Sigmoid colon (tissue), 7 donors: ENCODE results near the gene TRUB1. TPM values are rescaled to one million over a fixed set of nuclear protein-coding genes. Genes with fewer than 3 reads are reported as not detected.

Experiments used
- DNase-seq: peaks from one replicate; pipeline ENCODE4 v3.0.0-alpha.2; 2019
- H3K27ac ChIP-seq, 4 donors: fragments of 200-600 bp; sonication (generic); one replicate each; pipeline ENCODE4 v1.5.1; 2016 to 2019; ENCODE audit warnings: mild to moderate bottlenecking in 1 of 4
- H3K27me3 ChIP-seq, 3 donors: fragments of 200-600 bp; sonication (generic); one replicate each; pipeline ENCODE4 v1.5.1; 2019; ENCODE audit warnings: mild to moderate bottlenecking in 1 of 3
- H3K36me3 ChIP-seq, 4 donors: fragments of 200-600 bp; sonication (generic); one replicate each; pipeline ENCODE4 v1.5.1; 2016 to 2019
- H3K4me1 ChIP-seq, 4 donors: fragments of 200-600 bp; sonication (generic); one replicate each; pipeline ENCODE4 v1.5.1; 2017 to 2019
- H3K4me3 ChIP-seq, 4 donors: fragments of 200-600 bp; sonication (generic); one replicate each; pipeline ENCODE4 v1.5.1; 2017 to 2019; ENCODE audit warnings: mild to moderate bottlenecking in 2 of 4, moderate library complexity in 1 of 4
- H3K9me3 ChIP-seq, 4 donors: fragments of 200-600 bp in 3 of 4; sonication (generic) in 3 of 4; one replicate each; pipeline versions ENCODE4 v1.5.1 to v1.6.1; 2013 to 2019
- CTCF ChIP-seq, 4 experiments: fragments of 450-650 bp in 3 of 4; fragments of 200-600 bp in 1 of 4; IDR thresholded peaks; one replicate each; pipeline ENCODE4 v1.5.1; 2016 to 2019; ENCODE audit warnings: antibody characterized with exemption in 4 of 4, mild to moderate bottlenecking in 3 of 4, moderate library complexity in 2 of 4
- EP300 ChIP-seq, 4 donors: sonication (generic); formaldehyde crosslinking; IDR thresholded peaks; one replicate each; pipeline ENCODE4 v1.6.1; 2017; ENCODE audit warnings: antibody characterized with exemption in 4 of 4
- POLR2A ChIP-seq, 2 donors: fragments of 450-650 bp; IDR thresholded peaks; one replicate each; pipeline ENCODE4 v1.6.1; 2016; ENCODE audit warnings: antibody characterized with exemption in 2 of 2, mild to moderate bottlenecking in 2 of 2, moderate library complexity in 2 of 2
- POLR2AphosphoS5 ChIP-seq, 4 donors: sonication (generic); formaldehyde crosslinking; IDR thresholded peaks; one replicate each; pipeline ENCODE4 v1.6.1; 2017; ENCODE audit warnings: antibody characterized with exemption in 4 of 4
- WGBS, 2 donors: extraction: QIAGEN DNeasy Blood & Tissue Kit; methylation state at CpG; one replicate each; pipeline ENCODE4 v1.1.7; 2013; 5-methylcytosine and 5-hydroxymethylcytosine counted together
- intact Hi-C: fragments of 100-400 bp; cut with DNase I; formaldehyde crosslinking; loops from one replicate; pipeline ENCODE4 v1.15.1; 2023
- polyA plus RNA-seq, 3 donors: library from polyadenylated mRNA; stranded (reverse); fragments of 200-250 nt; gene quantifications; one replicate each; pipeline ENCODE4 v1.2.3, GENCODE V29; 2013
- total RNA-seq, 4 donors: library from RNA; depleted of rRNA; stranded (reverse); fragments of >200 nt; gene quantifications; one replicate each; pipeline ENCODE4 v1.1.0, GENCODE V29; 2016
- donor health status: healthy with polysubstance abuse.
- donor health status: Bipolar disorder and iron deficiency.
- donor health status: healthy.

TRUB1 gene
- total and polyA plus RNA-seq, 7 donors, result 7.8 to 14.3 (median 10.5) TPM

GRCh38 chr10:114928818-114929217 lies 9.2 kb upstream of the TRUB1 start:
- TF ChIP-seq POLR2AphosphoS5 (IDR thresholded peaks at IDR 0.05) (no peak), EP300 (IDR thresholded peaks at IDR 0.05) (no peak), POLR2A (IDR thresholded peaks at IDR 0.05) (no peak), CTCF (IDR thresholded peaks at IDR 0.05) (no peak)
- 63 to 88% methylated on average over 2 of the region's 2 CpGs for WGBS, 2 donors
- no peak for DNase-seq
- no peaks in the 10 kb centered on the region for H3K4me1 ChIP-seq
- H3K4me3 ChIP-seq, result no peak overlapping the region
- peaks cover 0 to 4% (median 0%) of the 10 kb centered on the region in 4 donors for H3K9me3 ChIP-seq
- H3K27ac ChIP-seq, result no peak overlapping the region
- intact Hi-C loops, result no loop called here
- no peaks in the 10 kb centered on the region for H3K36me3 ChIP-seq
- no peaks in the 10 kb centered on the region for H3K27me3 ChIP-seq

GRCh38 chr10:114930320-114930719 lies 7.7 kb upstream of the TRUB1 start:
- intact Hi-C loops, result no loop called here
- no peak for TF ChIP-seq POLR2AphosphoS5 (IDR thresholded peaks at IDR 0.05)
- TF ChIP-seq EP300 (IDR thresholded peaks at IDR 0.05), result no peak
- TF ChIP-seq CTCF (IDR thresholded peaks at IDR 0.05), result no peak
- TF ChIP-seq POLR2A (IDR thresholded peaks at IDR 0.05), result no peak
- H3K36me3 ChIP-seq, result no peaks in the 10 kb centered on the region
- H3K27me3 ChIP-seq, result no peaks in the 10 kb centered on the region
- DNase-seq, result no peak
- no peak overlapping the region for H3K4me3 ChIP-seq
- H3K9me3 ChIP-seq, result peaks cover 0 to 4% (median 0%) of the 10 kb centered on the region in 4 donors
- no peaks in the 10 kb centered on the region for H3K4me1 ChIP-seq
- no peak overlapping the region for H3K27ac ChIP-seq
- WGBS, 2 donors, result 85 to 86% methylated on average over 4 of the region's 4 CpGs

- no peaks in the 10 kb centered on the region for H3K4me1 ChIP-seq
- H3K4me3 ChIP-seq, result no peak overlapping the region
- WGBS, 2 donors, result 71 to 84% methylated on average over 2 of the region's 2 CpGs
- no peak for TF ChIP-seq POLR2A (IDR thresholded peaks at IDR 0.05)
- TF ChIP-seq POLR2AphosphoS5 (IDR thresholded peaks at IDR 0.05), result no peak
- TF ChIP-seq EP300 (IDR thresholded peaks at IDR 0.05), result no peak
- TF ChIP-seq CTCF (IDR thresholded peaks at IDR 0.05), result no peak
- intact Hi-C loops, result no loop called here
- DNase-seq, result no peak
- H3K36me3 ChIP-seq, result no peaks in the 10 kb centered on the region
- H3K9me3 ChIP-seq, result peaks cover 0 to 4% (median 0%) of the 10 kb centered on the region in 4 donors
- no peaks in the 10 kb centered on the region for H3K27me3 ChIP-seq
- no peak overlapping the region for H3K27ac ChIP-seq
Measured at GRCh38 chr10:114931072-114931679, 6.8 kb upstream of the TRUB1 start.

GRCh38 chr10:114932225-114932624 lies 5.8 kb upstream of the TRUB1 start:
- TF ChIP-seq POLR2AphosphoS5 (IDR thresholded peaks at IDR 0.05) (no peak), CTCF (IDR thresholded peaks at IDR 0.05) (no peak), POLR2A (IDR thresholded peaks at IDR 0.05) (no peak), EP300 (IDR thresholded peaks at IDR 0.05) (no peak)
- intact Hi-C loops, result no loop called here

GRCh38 chr10:114932945-114933344 lies 5.0 kb upstream of the TRUB1 start:
- no peaks in the 10 kb centered on the region for H3K27me3 ChIP-seq
- WGBS, 2 donors, result 66 to 85% methylated on average over 2 of the region's 2 CpGs
- TF ChIP-seq POLR2AphosphoS5 (IDR thresholded peaks at IDR 0.05) (no peak), EP300 (IDR thresholded peaks at IDR 0.05) (no peak), CTCF (IDR thresholded peaks at IDR 0.05) (no peak), POLR2A (IDR thresholded peaks at IDR 0.05) (no peak)
- H3K36me3 ChIP-seq, result no peaks in the 10 kb centered on the region
- no peak overlapping the region for H3K27ac ChIP-seq
- no peaks in the 10 kb centered on the region for H3K4me1 ChIP-seq
- intact Hi-C loops, result no loop called here
- no peak overlapping the region for H3K4me3 ChIP-seq
- peaks cover 0 to 4% (median 0%) of the 10 kb centered on the region in 4 donors for H3K9me3 ChIP-seq
- no peak for DNase-seq

More at GRCh38 chr10:114932225-114932624, 5.8 kb upstream of the TRUB1 start:
- Histone ChIP-seq H3K36me3 (no peaks in the 10 kb centered on the region), H3K27ac (no peak overlapping the region), H3K4me1 (no peaks in the 10 kb centered on the region), H3K27me3 (no peaks in the 10 kb centered on the region), H3K4me3 (no peak overlapping the region), H3K9me3 (peaks cover 0 to 4% (median 0%) of the 10 kb centered on the region in 4 donors)
- DNase-seq, result no peak
